Neural progenitor cell (in vitro differentiated cells): ENCODE results near the gene ZNF785. TPM values are rescaled to one million over a fixed set of nuclear protein-coding genes. Genes with fewer than 3 reads are reported as not detected.

ENCODE experiments used
- DNase-seq: peaks from one replicate; pipeline ENCODE4 v3.0.0-alpha.2; 2016; ENCODE audit warnings: low spot score
- H2AFZ ChIP-seq: fragments of 200-600 bp; sonication (generic); replicated peaks from 2 replicates; pipeline ENCODE4 v1.6.1; 2016; ENCODE audit warnings: antibody characterized with exemption
- H3F3A ChIP-seq: fragments of 200-600 bp; sonication (generic); 2 replicates; pipeline ENCODE4 v1.6.1; 2016; ENCODE audit warnings: antibody characterized with exemption, low read depth
- H3K27ac ChIP-seq: fragments of 200-600 bp; sonication (generic); 2 replicates; pipeline ENCODE4 v1.5.1; 2016; ENCODE audit warnings: mild to moderate bottlenecking
- H3K27me3 ChIP-seq: fragments of 200-600 bp; sonication (generic); 2 replicates; pipeline ENCODE4 v1.6.1; 2016; ENCODE audit warnings: mild to moderate bottlenecking, moderate library complexity
- H3K36me3 ChIP-seq: fragments of 200-600 bp; sonication (generic); 2 replicates; pipeline ENCODE4 v1.5.1; 2016
- H3K4me1 ChIP-seq: fragments of 200-600 bp; sonication (generic); 2 replicates; pipeline ENCODE4 v1.6.1; 2016; ENCODE audit warnings: mixed run types
- H3K4me2 ChIP-seq: fragments of 200-600 bp; sonication (generic); 2 replicates; pipeline ENCODE4 v1.6.1; 2016
- H3K4me3 ChIP-seq: fragments of 200-600 bp; sonication (generic); 2 replicates; pipeline ENCODE4 v1.5.1; 2016
- H3K79me2 ChIP-seq: fragments of 200-600 bp; sonication (generic); 2 replicates; pipeline ENCODE4 v1.6.1; 2016; ENCODE audit warnings: low read depth
- H3K9ac ChIP-seq: fragments of 200-600 bp; sonication (generic); 2 replicates; pipeline ENCODE4 v1.6.1; 2016
- H3K9me3 ChIP-seq: fragments of 200-600 bp; sonication (generic); 2 replicates; pipeline ENCODE4 v1.5.1; 2016; ENCODE audit warnings: low read depth
- H4K20me1 ChIP-seq: fragments of 200-600 bp; sonication (generic); 2 replicates; pipeline ENCODE4 v1.6.1; 2016; ENCODE audit warnings: low read depth
- H3K27ac Mint-ChIP-seq: 3 replicates; pipeline ENCODE4 v1.8.0; 2021; ENCODE audit warnings: mixed read lengths
- H3K27me3 Mint-ChIP-seq: 2 replicates; pipeline ENCODE4 v1.8.0; 2022; ENCODE audit warnings: low read depth, mild to moderate bottlenecking, inconsistent platforms, moderate library complexity, mixed read lengths; ENCODE audit not compliant: insufficient read depth
- H3K36me3 Mint-ChIP-seq: 3 replicates; pipeline ENCODE4 v1.8.0; 2021; ENCODE audit warnings: mixed read lengths
- H3K4me1 Mint-ChIP-seq: 3 replicates; pipeline ENCODE4 v1.8.0; 2021; ENCODE audit warnings: mixed read lengths
- H3K4me3 Mint-ChIP-seq: 3 replicates; pipeline ENCODE4 v1.8.0; 2021; ENCODE audit warnings: mild to moderate bottlenecking, moderate library complexity, mixed read lengths
- H3K9me3 Mint-ChIP-seq: 3 replicates; pipeline ENCODE4 v1.8.0; 2020; ENCODE audit warnings: mixed read lengths
- EZH2 ChIP-seq: fragments of 200-600 bp; sonication (generic); IDR thresholded peaks from 2 replicates; pipeline ENCODE4 v1.6.1; 2017; ENCODE audit warnings: antibody characterized with exemption, mild to moderate bottlenecking, moderate library complexity
- EZH2phosphoT487 ChIP-seq: fragments of 200-600 bp; sonication (generic); IDR thresholded peaks from 2 replicates; pipeline ENCODE4 v1.6.1; 2017; ENCODE audit warnings: antibody characterized with exemption
- total RNA-seq: library from RNA; depleted of rRNA; stranded (reverse); fragments of >200 nt; gene quantifications from 2 replicates; pipeline ENCODE4 v1.2.3, GENCODE V29; 2015; ENCODE audit warnings: low replicate concordance
- TF ChIP-seq, protein P1 (sequence below): fragments of 200-600 bp; sonication (generic); IDR thresholded peaks from 2 replicates; pipeline ENCODE4 v1.5.1; 2017; ENCODE audit warnings: antibody characterized with exemption, mild to moderate bottlenecking

The ZNF785 gene
- total RNA-seq, 1 donor from 2014 or later: 19.5 TPM

DNA sequence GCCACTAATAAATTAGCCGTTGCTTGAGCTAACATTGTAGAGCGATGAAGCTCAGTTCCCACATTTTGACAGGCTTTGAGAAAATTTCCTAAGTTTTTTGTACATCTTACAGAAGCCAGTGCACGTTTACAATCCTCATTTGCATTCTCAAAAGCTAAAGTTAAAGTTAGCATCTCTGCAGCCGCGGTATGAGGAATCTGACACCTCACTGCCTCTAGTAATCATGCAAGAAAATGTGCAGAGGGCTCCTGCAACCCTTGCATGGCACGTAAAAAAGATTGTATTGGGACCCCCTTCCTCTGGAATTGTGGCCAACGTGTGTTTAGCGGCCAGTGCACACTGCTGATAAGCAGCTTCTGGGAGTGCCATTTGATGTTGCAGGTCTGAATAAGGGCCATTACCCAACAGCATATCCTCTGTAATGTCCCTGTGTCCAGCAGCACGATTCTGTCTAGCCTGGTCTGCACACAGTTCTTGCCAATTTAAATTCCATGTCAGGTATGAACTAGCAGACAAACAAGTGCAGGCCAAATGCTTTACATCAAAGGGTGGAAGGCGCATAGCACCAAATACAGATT is 37.0 kb upstream of the ZNF785 start:
- no peaks in the 10 kb centered on the region for H4K20me1 ChIP-seq
- Mint-ChIP-seq H3K4me3 (no peak overlapping the region), H3K4me1 (peaks cover 37% of the 10 kb centered on the region)

DNA sequence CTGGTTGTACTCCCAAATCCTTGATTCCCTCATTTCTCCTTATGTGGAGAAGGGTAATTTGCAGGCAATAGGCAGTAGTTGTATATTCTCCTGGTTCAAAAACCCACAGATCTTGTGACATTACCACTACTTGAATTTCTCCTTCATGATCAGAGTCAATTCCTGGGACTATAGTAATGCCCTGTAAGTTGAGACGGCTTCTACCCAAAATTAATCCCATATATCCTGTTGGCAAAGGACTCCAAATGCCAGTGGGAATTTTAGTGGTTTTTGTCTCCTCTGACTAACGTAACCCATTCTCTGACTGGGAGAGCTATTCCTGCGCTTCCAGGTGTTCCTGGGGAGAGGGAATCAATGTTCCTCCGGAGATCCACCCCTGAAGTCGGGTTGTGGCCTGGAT is 36.3 kb upstream of the ZNF785 start:
- H3K9ac ChIP-seq: no peak overlapping the region
- H2AFZ ChIP-seq: no peak overlapping the region
- H3K4me3 Mint-ChIP-seq: no peak overlapping the region
- DNase-seq: no peak
- H3K27ac Mint-ChIP-seq: no peak overlapping the region
- no peak overlapping the region for H3K4me3 ChIP-seq
- no peaks in the 10 kb centered on the region for H3K9me3 ChIP-seq
- no peaks in the 10 kb centered on the region for H3F3A ChIP-seq
- H3K9me3 Mint-ChIP-seq: peaks cover 7% of the 10 kb centered on the region
- H3K4me1 Mint-ChIP-seq: peaks cover 40% of the 10 kb centered on the region
- H3K4me2 ChIP-seq: no peak overlapping the region
- H3K27me3 ChIP-seq: no peaks in the 10 kb centered on the region
- TF ChIP-seq, protein P1, sequence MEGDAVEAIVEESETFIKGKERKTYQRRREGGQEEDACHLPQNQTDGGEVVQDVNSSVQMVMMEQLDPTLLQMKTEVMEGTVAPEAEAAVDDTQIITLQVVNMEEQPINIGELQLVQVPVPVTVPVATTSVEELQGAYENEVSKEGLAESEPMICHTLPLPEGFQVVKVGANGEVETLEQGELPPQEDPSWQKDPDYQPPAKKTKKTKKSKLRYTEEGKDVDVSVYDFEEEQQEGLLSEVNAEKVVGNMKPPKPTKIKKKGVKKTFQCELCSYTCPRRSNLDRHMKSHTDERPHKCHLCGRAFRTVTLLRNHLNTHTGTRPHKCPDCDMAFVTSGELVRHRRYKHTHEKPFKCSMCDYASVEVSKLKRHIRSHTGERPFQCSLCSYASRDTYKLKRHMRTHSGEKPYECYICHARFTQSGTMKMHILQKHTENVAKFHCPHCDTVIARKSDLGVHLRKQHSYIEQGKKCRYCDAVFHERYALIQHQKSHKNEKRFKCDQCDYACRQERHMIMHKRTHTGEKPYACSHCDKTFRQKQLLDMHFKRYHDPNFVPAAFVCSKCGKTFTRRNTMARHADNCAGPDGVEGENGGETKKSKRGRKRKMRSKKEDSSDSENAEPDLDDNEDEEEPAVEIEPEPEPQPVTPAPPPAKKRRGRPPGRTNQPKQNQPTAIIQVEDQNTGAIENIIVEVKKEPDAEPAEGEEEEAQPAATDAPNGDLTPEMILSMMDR: no peak
- TF ChIP-seq EZH2 (no peak), EZH2phosphoT487 (no peak)
- H3K27ac ChIP-seq: no peak overlapping the region
- no peaks in the 10 kb centered on the region for H3K79me2 ChIP-seq
- peaks cover 4% of the 10 kb centered on the region for H3K36me3 Mint-ChIP-seq
- peaks cover 2% of the 10 kb centered on the region for H3K27me3 Mint-ChIP-seq
- H4K20me1 ChIP-seq: no peaks in the 10 kb centered on the region
- H3K4me1 ChIP-seq: peaks cover 9% of the 10 kb centered on the region
- no peaks in the 10 kb centered on the region for H3K36me3 ChIP-seq

More for the DNA sequence above, 37.0 kb upstream of the ZNF785 start:
- Histone ChIP-seq H3K36me3 (no peaks in the 10 kb centered on the region), H3K79me2 (no peaks in the 10 kb centered on the region), H3K4me3 (no peak overlapping the region), H3K9me3 (no peaks in the 10 kb centered on the region), H3F3A (no peaks in the 10 kb centered on the region), H3K4me2 (no peak overlapping the region), H3K9ac (no peak overlapping the region), H3K27me3 (no peaks in the 10 kb centered on the region), H2AFZ (peak overlapping the region; percentile 50), H3K4me1 (peaks cover 9% of the 10 kb centered on the region), H3K27ac (no peak overlapping the region)
- Mint-ChIP-seq H3K36me3 (peaks cover 4% of the 10 kb centered on the region), H3K27me3 (peaks cover 2% of the 10 kb centered on the region), H3K9me3 (peaks cover 7% of the 10 kb centered on the region), H3K27ac (no peak overlapping the region)
- TF ChIP-seq, protein P1: no peak
- TF ChIP-seq EZH2 (no peak), EZH2phosphoT487 (no peak)
- no peak for DNase-seq

DNA sequence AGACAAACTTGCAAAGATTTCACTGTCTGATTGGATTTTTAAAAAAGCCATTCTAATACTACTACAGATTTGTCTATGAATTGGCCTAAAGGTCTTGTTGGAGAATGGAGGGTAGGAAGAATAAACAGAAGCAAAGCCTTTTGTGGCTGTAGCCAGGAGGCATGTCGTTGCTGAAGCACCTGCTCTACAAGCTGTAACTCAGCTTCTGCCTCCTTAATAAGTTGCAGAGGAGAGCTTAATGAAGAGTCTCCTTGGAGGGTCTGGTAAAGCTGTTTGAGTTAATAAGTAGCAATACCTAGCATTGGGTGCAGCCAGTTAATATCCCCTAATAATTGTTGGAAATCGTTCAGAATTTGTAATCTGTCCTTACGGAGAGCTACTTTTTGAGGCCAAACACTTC is 34.7 kb upstream of the ZNF785 start:
- H4K20me1 ChIP-seq: no peaks in the 10 kb centered on the region
- no peak overlapping the region for H3K4me3 Mint-ChIP-seq
- H3K27ac Mint-ChIP-seq: no peak overlapping the region
- H2AFZ ChIP-seq: no peak overlapping the region
- peaks cover 7% of the 10 kb centered on the region for H3K9me3 Mint-ChIP-seq
- H3K9me3 ChIP-seq: no peaks in the 10 kb centered on the region
- H3K27ac ChIP-seq: no peak overlapping the region
- H3K36me3 Mint-ChIP-seq: peaks cover 4% of the 10 kb centered on the region
- no peaks in the 10 kb centered on the region for H3F3A ChIP-seq
- H3K4me2 ChIP-seq: no peak overlapping the region
- peaks cover 9% of the 10 kb centered on the region for H3K4me1 ChIP-seq
- H3K9ac ChIP-seq: no peak overlapping the region
- no peak for DNase-seq
- no peak overlapping the region for H3K4me3 ChIP-seq
- H3K4me1 Mint-ChIP-seq: peaks cover 43% of the 10 kb centered on the region
- no peaks in the 10 kb centered on the region for H3K27me3 ChIP-seq
- no peaks in the 10 kb centered on the region for H3K36me3 ChIP-seq
- peaks cover 4% of the 10 kb centered on the region for H3K27me3 Mint-ChIP-seq
- H3K79me2 ChIP-seq: no peaks in the 10 kb centered on the region
- no peak for TF ChIP-seq EZH2

DNA sequence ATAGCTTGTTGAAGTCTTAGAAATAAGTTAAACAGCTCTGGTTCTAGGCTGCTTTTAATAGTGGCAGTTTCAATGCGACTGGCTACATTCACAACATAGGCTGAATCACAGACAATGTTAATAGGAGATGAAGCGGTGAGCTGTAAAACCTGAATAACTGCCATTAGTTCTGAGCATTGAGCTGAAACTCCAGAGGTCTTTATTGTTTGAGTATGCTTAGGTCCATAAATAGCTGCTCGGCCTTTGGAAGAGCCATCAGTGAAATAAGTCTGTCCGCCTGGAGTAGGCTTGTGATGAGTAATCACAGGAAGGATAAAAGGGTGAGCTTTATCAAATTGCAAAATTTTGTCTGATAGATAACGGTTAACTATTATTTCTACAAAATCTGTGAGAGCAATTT is 34.1 kb upstream of the ZNF785 start:
- no peaks in the 10 kb centered on the region for H4K20me1 ChIP-seq
- Mint-ChIP-seq H3K9me3 (peaks cover 7% of the 10 kb centered on the region), H3K36me3 (peaks cover 4% of the 10 kb centered on the region), H3K27me3 (peaks cover 4% of the 10 kb centered on the region), H3K4me1 (peaks cover 43% of the 10 kb centered on the region), H3K4me3 (no peak overlapping the region), H3K27ac (no peak overlapping the region)
- H3K9me3 ChIP-seq: no peaks in the 10 kb centered on the region
- H2AFZ ChIP-seq: no peak overlapping the region
- no peaks in the 10 kb centered on the region for H3K27me3 ChIP-seq
- H3K36me3 ChIP-seq: no peaks in the 10 kb centered on the region
- DNase-seq: no peak
- H3K27ac ChIP-seq: no peak overlapping the region
- H3K79me2 ChIP-seq: no peaks in the 10 kb centered on the region
- H3K9ac ChIP-seq: no peak overlapping the region
- H3K4me1 ChIP-seq: peaks cover 9% of the 10 kb centered on the region
- TF ChIP-seq, protein P1: no peak
- no peak for TF ChIP-seq EZH2
- TF ChIP-seq EZH2phosphoT487: no peak
- no peak overlapping the region for H3K4me2 ChIP-seq
- no peak overlapping the region for H3K4me3 ChIP-seq
- no peaks in the 10 kb centered on the region for H3F3A ChIP-seq
